Stomach (tissue), 4 donors: ENCODE results near the gene OR2AJ1.

Source experiments
- POLR2A ChIP-seq, 4 donors: fragments of 450-650 bp; IDR thresholded peaks; one replicate each; pipeline ENCODE4 v1.6.1; 2016; ENCODE audit warnings: antibody characterized with exemption in 4 of 4, control low read depth in 2 of 4, mild to moderate bottlenecking in 1 of 4, moderate library complexity in 1 of 4
- TF ChIP-seq, protein P1 (sequence below), 7 experiments: fragments of 450-650 bp in 4 of 7; fragments of 200-600 bp in 3 of 7; sonication (generic) in 3 of 7; IDR thresholded peaks; one replicate each; pipeline ENCODE4 v1.5.1; 2016 to 2019; ENCODE audit warnings: antibody characterized with exemption in 7 of 7, control low read depth in 2 of 7, mild to moderate bottlenecking in 1 of 7

DNA sequence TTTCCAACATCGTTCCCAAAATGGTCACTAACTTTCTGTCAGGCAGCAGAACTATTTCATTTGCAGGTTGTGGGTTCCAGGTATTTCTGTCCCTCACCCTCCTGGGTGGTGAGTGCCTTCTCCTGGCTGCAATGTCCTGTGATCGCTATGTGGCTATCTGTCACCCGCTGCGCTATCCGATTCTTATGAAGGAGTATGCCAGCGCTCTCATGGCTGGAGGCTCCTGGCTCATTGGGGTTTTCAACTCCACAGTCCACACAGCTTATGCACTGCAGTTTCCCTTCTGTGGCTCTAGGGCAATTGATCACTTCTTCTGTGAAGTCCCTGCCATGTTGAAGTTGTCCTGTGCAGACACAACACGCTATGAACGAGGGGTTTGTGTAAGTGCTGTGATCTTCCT is 9.3 kb downstream of the OR2AJ1 start:
- TF ChIP-seq POLR2A (IDR thresholded peaks at IDR 0.05), result no peak
- TF ChIP-seq, protein P1, sequence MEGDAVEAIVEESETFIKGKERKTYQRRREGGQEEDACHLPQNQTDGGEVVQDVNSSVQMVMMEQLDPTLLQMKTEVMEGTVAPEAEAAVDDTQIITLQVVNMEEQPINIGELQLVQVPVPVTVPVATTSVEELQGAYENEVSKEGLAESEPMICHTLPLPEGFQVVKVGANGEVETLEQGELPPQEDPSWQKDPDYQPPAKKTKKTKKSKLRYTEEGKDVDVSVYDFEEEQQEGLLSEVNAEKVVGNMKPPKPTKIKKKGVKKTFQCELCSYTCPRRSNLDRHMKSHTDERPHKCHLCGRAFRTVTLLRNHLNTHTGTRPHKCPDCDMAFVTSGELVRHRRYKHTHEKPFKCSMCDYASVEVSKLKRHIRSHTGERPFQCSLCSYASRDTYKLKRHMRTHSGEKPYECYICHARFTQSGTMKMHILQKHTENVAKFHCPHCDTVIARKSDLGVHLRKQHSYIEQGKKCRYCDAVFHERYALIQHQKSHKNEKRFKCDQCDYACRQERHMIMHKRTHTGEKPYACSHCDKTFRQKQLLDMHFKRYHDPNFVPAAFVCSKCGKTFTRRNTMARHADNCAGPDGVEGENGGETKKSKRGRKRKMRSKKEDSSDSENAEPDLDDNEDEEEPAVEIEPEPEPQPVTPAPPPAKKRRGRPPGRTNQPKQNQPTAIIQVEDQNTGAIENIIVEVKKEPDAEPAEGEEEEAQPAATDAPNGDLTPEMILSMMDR (IDR thresholded peaks at IDR 0.05), result no peak
